Stimulated activated CD4-positive, alpha-beta T cell treated with anti-CD3 and anti-CD28 coated beads, Interleukin-1b, Interleukin-23, amount 100 ng/mL, for 4 hours (primary cell): Measurements from ENCODE around the gene RABL6.
"Not testable (repeated sequence)": the region's sequence is repeated elsewhere in the genome, so short reads cannot be mapped to it uniquely, and the experiment has no call there.

ENCODE experiments used
- DNase-seq, 2 donors: peaks; one replicate each; pipeline ENCODE4 v3.0.0-alpha.2; 2020; ENCODE audit warnings: low read depth in 2 of 2

Gene RABL6

DNA sequence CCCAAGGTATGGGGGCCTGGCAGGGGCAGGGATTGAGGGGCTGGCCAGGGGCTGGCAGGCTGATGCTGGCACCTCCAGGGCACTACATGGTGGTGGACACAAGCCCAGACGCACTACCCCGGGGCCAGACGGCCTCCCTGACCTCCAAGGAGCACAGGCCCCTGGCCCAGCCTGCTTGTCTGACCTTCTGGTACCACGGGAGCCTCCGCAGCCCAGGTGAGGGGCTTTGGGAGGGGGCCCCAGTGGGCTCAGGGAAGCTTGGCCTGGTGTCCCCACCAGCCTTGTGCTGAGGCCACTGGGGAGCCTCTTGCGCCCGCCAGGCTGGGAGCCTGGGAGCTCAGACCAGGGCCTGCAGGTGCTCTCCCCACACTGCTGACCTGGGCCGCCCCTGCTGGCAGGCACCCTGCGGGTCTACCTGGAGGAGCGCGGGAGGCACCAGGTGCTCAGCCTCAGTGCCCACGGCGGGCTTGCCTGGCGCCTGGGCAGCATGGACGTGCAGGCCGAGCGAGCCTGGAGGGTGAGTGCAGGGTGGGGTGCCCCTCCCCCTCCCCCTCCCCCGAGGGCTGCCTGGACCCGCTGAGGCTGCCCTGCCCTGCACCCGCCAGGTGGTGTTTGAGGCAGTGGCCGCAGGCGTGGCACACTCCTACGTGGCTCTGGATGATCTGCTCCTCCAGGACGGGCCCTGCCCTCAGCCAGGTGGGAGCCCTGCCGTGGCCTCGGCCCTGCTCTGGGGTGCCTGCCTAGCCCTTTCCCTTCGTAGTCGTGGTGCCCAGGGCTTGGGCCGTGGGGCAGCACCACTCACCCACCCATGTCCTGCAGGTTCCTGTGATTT lies 50.0 kb downstream of the RABL6 start:
- no peak for DNase-seq

- no peak for DNase-seq
Observed at GRCh38 chr9:136858452-136858843, 50.7 kb downstream of the RABL6 start.

DNA sequence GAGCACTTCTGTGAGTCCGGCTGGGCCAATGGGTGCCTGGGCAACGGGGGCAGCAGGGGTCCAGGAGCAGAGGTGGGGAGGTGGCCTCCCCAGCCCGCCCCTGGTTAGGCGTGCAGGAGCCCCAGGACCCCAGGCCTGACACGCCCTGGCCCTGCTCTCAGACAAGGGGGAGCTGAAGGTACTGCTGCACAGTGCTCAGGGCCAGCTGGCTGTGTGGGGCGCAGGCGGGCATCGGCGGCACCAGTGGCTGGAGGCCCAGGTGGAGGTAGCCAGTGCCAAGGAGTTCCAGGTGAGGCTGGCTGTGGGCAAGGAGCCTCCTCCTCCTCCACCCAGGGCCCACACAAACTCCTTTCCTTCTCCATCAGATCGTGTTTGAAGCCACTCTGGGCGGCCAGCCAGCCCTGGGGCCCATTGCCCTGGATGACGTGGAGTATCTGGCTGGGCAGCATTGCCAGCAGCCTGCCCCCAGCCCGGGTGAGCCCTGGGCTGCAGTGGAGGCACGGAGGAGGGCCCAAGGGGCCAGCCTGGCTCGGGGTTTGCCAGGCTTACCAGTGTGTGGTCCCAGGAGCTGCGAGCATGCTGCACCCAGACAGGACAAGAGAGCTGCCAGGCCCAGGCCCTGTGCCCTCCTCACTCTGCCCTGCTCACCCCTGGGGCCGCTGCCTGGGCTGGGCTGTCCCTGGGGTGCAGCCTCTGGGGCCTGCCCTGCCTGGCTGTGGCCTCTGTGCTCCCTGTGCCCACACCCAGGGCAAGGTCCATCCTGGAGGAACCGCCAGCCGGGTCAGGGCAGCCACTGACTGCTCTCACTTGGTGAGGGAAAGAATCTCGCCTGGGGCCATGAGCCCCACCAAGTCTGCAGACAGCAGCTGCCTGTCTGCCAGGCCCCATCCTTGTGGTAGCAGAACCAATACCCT lies 51.4 kb downstream of the RABL6 start:
- no peak for DNase-seq

- DNase-seq = no peak
Observed at GRCh38 chr9:136860529-136860928, 52.8 kb downstream of the RABL6 start.

DNA sequence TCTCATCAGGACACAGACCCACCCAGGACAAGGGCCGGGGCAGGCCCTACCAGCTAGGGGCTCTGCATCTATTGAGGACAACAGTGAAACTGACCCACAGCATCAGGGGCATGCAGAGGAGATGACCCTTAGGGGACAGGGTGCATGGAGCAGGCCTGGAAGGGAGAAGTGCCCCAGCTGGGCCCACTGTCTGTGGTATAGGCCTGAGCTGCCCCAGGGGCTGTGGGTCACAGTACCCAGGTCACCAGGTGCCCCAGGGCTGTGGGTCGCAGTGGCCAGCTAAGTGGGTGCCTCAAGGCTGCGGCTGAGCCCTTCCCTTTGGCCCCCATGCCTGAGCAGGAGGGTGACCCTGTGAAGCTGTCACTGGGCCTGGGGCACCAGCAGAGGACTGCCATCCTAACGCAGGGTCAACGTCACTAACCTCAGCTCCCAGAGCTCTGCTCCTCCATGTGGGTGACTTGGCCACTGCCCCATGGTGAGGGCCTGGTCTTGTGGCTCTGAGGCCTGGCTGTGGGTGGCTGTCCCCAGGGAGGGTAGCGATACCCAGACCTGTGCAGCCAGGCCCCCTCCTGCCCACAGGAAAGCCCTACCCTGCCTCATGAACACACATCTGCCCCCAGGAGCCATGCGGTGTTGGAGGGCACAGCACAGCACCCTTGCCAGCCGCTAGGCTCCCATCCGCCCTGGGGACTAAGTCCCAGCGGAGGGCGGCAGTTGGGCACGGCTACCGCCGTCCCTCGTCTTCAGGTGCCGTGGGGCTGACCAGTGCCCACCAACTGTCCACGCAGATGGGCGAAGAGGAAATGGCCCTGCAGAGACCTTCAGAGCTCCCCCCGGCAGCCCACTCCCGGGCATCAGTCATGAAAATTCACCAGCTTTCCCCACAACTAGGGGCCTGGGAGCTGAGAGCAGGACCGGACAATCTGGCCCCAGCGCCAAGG lies 53.5 kb downstream of the RABL6 start:
- DNase-seq = no peak

GRCh38 chr9:136861874-136862457 lies 54.2 kb downstream of the RABL6 start:
- DNase-seq = no peak

- no peak for DNase-seq
Observed at GRCh38 chr9:136862849-136863622, 55.3 kb downstream of the RABL6 start.

GRCh38 chr9:136863623-136864273 lies 56.0 kb downstream of the RABL6 start:
- DNase-seq = no peak

DNA sequence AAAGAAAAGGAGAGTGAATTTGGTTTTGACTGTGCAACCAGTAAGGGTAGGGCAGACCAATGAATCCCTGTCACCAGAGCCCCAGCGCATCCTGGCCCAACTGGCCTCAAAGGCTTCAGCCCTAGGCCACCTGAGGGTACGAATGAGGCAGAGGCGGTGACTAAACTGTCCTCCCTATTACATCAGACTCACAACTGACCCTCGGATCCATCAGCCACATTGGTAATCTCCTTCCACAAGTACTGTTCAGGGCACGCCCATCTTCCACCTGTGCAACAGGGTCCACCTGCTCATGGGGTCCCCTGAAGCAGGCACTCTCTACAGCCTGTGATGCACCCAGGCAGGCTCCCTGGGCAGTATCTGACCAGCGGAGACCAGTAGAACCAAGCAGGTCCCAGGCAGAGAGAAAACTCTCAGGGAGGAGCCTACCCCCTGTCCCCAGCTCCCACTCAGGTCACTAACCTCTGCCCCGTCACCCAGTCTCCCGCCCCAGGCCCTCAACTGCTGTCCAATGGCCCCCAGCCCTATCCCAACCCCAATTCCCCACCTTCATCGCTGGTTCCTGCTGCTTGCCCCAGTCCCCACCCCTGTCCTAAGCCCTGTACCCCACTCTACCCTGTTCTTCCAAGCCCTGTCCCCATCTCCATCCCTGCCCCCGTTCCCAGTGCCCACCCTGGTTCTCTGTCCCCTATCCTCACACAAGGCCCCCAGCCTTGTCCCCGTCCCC lies 57.5 kb downstream of the RABL6 start:
- DNase-seq = no peak

DNA sequence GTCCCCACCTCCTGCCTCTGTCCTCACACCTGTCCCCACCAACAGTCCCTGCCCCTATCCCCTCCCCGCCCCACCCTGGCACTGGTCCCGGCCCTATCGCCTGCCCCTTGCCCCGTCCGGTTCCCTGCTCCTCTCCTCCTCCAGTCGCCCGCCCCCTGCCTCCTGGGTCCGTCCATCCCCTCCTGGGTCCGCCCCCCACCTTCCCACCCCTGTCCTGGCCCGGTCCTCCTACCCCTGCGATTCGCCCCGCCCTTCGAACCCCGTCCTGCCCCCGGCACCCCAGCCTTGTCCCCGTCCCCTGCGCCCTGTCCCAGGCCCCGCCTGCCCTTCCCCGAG lies 58.0 kb downstream of the RABL6 start:
- no peak for DNase-seq

- not testable (repeated sequence) for DNase-seq
Observed at GRCh38 chr9:136866898-136867421, 59.2 kb downstream of the RABL6 start.

DNA sequence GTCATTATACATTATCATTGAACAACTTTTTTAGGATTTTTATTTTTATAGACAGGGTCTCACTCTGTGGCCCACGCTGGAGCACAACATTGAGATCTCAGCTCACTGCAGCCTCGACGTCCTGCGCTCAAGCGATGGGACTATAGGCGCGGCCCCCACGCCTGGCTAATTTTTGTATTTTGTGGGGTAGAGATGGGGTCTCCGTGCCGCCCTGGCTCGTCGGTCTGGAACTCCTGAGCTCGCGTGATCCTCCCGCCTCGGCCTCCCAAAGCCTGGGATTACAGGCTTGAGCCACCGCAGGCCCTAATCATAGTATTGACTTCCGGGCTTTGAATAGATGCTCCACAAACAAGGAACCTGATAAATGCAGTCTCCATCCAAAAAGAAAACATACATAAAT lies 59.7 kb downstream of the RABL6 start:
- DNase-seq = no peak

GRCh38 chr9:136867917-136868316 lies 60.2 kb downstream of the RABL6 start:
- no peak for DNase-seq

GRCh38 chr9:136868644-136869043 lies 60.9 kb downstream of the RABL6 start:
- no peak for DNase-seq

DNA sequence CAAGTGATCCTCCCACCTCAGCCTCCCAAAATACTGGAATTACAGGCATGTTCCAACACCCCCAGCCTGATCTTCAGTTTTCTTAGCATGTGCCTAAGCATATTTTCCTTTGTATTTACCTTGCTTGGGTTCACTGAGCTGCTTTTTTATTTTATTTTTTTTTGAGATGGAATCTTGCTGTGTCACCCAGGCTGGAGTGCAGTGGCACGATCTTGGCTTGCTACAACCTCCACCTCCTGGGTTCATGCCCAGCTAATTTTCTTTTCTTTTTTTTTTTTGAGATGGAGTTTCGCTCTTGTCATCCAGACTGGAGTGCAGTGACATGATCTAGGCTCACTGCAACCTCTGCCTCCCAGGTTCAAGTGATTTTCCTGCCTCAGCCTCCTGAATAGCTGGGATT lies 61.9 kb downstream of the RABL6 start:
- DNase-seq = not testable (repeated sequence)

DNA sequence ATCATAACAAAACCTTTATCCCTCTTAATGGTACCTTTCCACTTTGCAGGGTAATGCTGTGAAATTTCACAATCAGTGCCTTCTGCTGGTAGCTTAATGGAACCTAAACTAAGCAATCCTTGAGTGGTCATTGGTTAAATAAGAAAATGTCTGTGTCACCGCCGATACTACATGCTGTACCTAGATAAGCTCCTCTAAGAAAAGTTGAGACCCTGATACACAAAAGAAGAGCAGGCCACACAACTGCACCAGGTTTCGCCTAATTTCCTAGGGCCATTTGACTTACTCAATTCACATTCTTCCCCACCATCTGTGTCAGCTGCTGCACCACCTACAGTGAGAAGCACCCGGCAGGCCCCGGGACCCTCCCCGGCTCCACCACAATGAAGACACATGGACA lies 67.4 kb downstream of the RABL6 start:
- no peak for DNase-seq

- DNase-seq = no peak
Observed at GRCh38 chr9:136876476-136876875, 68.7 kb downstream of the RABL6 start.

DNA sequence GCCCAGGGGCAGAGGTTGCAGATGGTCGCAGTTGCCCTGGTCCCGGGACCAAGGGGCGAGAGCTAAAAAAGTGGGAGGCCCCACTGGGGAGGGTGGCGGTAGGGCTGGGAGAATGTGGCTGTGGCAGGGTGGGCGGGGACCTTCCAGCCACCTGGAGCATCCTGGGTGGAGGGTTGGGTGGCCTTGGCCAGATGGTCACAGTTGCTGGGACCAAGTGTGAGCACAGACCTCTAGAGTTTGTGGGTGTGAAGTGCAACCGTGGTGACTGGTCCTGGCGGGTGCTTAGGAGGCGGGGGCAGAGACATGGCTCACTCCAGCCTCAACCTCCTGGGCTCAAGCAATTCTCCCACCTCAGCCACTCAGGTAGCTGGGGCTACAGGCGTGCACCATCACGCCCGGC lies 72.9 kb downstream of the RABL6 start:
- no peak for DNase-seq

DNA sequence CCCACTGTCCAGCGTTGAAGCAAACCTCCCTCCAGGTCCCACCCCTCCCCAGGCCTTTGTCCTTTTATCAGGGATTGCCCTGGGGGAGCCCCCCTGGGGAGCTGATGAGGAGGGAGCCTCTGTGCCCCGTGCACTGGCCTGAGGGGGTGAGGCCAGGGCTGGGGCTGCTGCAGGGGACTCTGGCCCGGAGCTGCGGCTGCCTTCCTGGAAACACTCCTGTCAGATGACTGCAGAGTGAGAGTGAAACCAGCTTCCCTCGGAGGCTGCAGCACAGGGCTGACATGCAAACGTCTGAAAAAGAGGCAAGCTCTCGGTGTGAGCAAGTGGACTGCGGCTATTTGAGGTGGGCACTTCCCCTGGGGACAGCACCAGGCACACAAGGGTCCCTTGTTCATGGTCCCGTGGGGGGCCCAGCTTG lies 74.0 kb downstream of the RABL6 start:
- peak in 1 of 2 donors; percentile 49 for DNase-seq
